HepG2 (cell line): ENCODE measurements around the gene ZMIZ1. TPM values are rescaled to one million over a fixed set of nuclear protein-coding genes. Genes with fewer than 3 reads are reported as not detected.
A peak's percentile ranks its signal among the peaks of the same experiment; 100 is the strongest.

Experiments
- HMGA1 ChIP-seq: sonication (generic); formaldehyde crosslinking; conservative IDR thresholded peaks from 2 replicates; pipeline ENCODE4 v1.4.0; 2020; ENCODE audit warnings: missing genetic modification reagents
- KDM2A ChIP-seq: sonication (generic); formaldehyde crosslinking; IDR thresholded peaks from 2 replicates; pipeline ENCODE4 v1.4.0; 2020; ENCODE audit warnings: low read depth, missing genetic modification reagents, borderline replicate concordance
- NFKBIZ ChIP-seq: IDR thresholded peaks from 2 replicates; pipeline ENCODE4 v1.6.1; 2018; ENCODE audit warnings: missing genetic modification reagents, missing compliant biosample characterization
- NFYC ChIP-seq: IDR thresholded peaks from 2 replicates; pipeline ENCODE4 v1.6.1; 2016; ENCODE audit warnings: missing genetic modification reagents, missing compliant biosample characterization
- PHB2 ChIP-seq: fragments of 450-650 bp; IDR thresholded peaks from 2 replicates; pipeline ENCODE4 v1.6.1; 2018; ENCODE audit not compliant: partially characterized antibody
- POLR2AphosphoS5 ChIP-seq: IDR thresholded peaks from 2 replicates; pipeline ENCODE4 v1.6.1; 2012; ENCODE audit warnings: low read depth, low read length
- RARA ChIP-seq: IDR thresholded peaks from 2 replicates; pipeline ENCODE4 v1.6.1; 2016; ENCODE audit warnings: missing genetic modification reagents, missing compliant biosample characterization
- SIN3A ChIP-seq: IDR thresholded peaks from 2 replicates; pipeline ENCODE4 v1.6.1; 2011; ENCODE audit warnings: low read depth, mild to moderate bottlenecking, control low read depth, low read length, borderline replicate concordance
- SOX5 ChIP-seq: IDR thresholded peaks from 2 replicates; pipeline ENCODE4 v1.6.1; 2016; ENCODE audit warnings: borderline replicate concordance
- SOX6 ChIP-seq, 2 experiments: fragments of 450-650 bp in 1 of 2; sonication (generic) in 1 of 2; formaldehyde crosslinking in 1 of 2; IDR thresholded peaks; 2 replicates each; pipeline versions ENCODE4 v1.4.0 to v1.6.1; 2017 to 2020; ENCODE audit warnings: antibody characterized with exemption in 1 of 2, mild to moderate bottlenecking in 1 of 2, missing genetic modification reagents in 1 of 2
- ZNF10 ChIP-seq: sonication (generic); formaldehyde crosslinking; IDR thresholded peaks from 2 replicates; pipeline ENCODE4 v1.4.0; 2020; ENCODE audit warnings: mild to moderate bottlenecking, low read depth, missing genetic modification reagents, borderline replicate concordance
- ZNF30 ChIP-seq: sonication (generic); formaldehyde crosslinking; IDR thresholded peaks from 2 replicates; pipeline ENCODE4 v1.5.0; 2020; ENCODE audit warnings: mild to moderate bottlenecking, missing genetic modification reagents
- ZNF775 ChIP-seq: sonication (generic); formaldehyde crosslinking; IDR thresholded peaks from 2 replicates; pipeline ENCODE4 v1.4.0; 2020; ENCODE audit warnings: missing genetic modification reagents, mild to moderate bottlenecking, moderate library complexity, borderline replicate concordance
- ZSCAN9 ChIP-seq: IDR thresholded peaks from 2 replicates; pipeline ENCODE4 v1.6.1; 2016; ENCODE audit warnings: borderline replicate concordance
- polyA plus RNA-seq, 8 experiments: library from polyadenylated mRNA; depleted of rRNA in 3 of 8; stranded (reverse) in 7 of 8; unstranded in 1 of 8; fragments of >200 nt; fragmentation: Illumina TruSeq in 4 of 8; extraction: Trizol in 4 of 8; gene quantifications; 2 replicates each; pipeline versions ENCODE4 v1.2.1 to v1.2.3, GENCODE V29; 2011 to 2016; ENCODE audit warnings: low read depth in 4 of 8, missing spikeins in 1 of 8, mixed read lengths in 1 of 8; ENCODE audit not compliant: insufficient read depth in 1 of 8
- total RNA-seq, 5 experiments: library from RNA; depleted of rRNA; stranded (reverse); fragments of >200 nt; fragmentation: Illumina TruSeq; extraction: Trizol; gene quantifications; 2 replicates each; pipeline ENCODE4 v1.2.3, GENCODE V29; 2016; ENCODE audit warnings: low read depth in 1 of 5
- TF ChIP-seq, protein P1 (sequence below): sonication (generic); formaldehyde crosslinking; IDR thresholded peaks from 2 replicates; pipeline ENCODE4 v1.4.0; 2020; ENCODE audit warnings: missing genetic modification reagents
- TF ChIP-seq, protein P2 (sequence below): sonication (generic); formaldehyde crosslinking; conservative IDR thresholded peaks from 2 replicates; pipeline ENCODE4 v1.4.0; 2020; ENCODE audit warnings: mild to moderate bottlenecking, missing genetic modification reagents, moderate library complexity
- TF ChIP-seq, protein P3 (sequence below): sonication (generic); formaldehyde crosslinking; IDR thresholded peaks from 2 replicates; pipeline ENCODE4 v1.5.0; 2020; ENCODE audit warnings: missing genetic modification reagents
- TF ChIP-seq, protein P4 (sequence below): sonication (generic); formaldehyde crosslinking; IDR thresholded peaks from 2 replicates; pipeline ENCODE4 v1.4.0; 2020; ENCODE audit warnings: mild to moderate bottlenecking, missing genetic modification reagents

Gene ZMIZ1
- total and polyA plus RNA-seq, 2 of the 13 experiments (the other 11 are each of a cell fraction or from before 2014, with no cell fraction given), result 5.3 to 10.2 TPM

DNA sequence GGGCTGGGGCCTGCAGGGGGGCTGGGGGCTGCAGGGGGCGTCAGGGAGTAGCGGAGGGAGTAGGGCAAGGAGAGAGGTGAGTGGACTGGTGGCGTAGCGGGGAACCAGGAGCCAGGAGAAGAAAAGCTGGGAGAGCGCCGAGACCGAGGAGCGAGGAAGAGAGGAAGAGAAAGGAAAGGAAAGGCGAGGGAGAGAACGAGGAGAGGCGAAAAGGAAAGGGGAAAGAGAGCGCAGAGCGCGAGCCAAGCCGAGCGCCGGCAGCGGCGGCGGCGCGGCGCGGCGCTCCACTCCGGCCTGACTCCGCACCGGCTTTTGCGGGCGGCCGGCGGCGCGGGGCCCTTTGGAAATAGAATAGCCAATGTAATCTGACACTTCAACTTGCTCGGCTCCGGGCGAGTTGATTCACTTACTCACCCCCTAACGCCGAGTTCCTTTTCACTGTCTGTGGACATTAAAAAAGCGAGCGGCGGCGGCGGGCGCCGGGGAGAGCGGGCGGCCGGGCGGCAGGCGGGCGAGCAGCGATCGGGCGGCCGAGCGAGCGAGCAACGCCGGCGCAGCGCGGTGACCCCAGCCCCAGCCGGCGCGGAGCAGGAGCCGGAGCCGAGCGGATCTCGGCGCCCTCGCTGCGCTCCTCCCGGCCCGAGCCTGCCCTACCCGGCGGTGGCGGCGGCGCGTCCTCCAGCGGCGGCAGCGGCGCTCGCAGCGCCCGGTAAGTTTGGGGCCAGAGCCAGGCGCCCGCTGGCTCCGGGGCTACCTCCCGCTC lies at the start of gene ZMIZ1 (continued):
- TF ChIP-seq ZNF30 (CRISPR knock-in tag), result no peak
- TF ChIP-seq HMGA1 (CRISPR knock-in tag), result no peak
- TF ChIP-seq, protein P1, sequence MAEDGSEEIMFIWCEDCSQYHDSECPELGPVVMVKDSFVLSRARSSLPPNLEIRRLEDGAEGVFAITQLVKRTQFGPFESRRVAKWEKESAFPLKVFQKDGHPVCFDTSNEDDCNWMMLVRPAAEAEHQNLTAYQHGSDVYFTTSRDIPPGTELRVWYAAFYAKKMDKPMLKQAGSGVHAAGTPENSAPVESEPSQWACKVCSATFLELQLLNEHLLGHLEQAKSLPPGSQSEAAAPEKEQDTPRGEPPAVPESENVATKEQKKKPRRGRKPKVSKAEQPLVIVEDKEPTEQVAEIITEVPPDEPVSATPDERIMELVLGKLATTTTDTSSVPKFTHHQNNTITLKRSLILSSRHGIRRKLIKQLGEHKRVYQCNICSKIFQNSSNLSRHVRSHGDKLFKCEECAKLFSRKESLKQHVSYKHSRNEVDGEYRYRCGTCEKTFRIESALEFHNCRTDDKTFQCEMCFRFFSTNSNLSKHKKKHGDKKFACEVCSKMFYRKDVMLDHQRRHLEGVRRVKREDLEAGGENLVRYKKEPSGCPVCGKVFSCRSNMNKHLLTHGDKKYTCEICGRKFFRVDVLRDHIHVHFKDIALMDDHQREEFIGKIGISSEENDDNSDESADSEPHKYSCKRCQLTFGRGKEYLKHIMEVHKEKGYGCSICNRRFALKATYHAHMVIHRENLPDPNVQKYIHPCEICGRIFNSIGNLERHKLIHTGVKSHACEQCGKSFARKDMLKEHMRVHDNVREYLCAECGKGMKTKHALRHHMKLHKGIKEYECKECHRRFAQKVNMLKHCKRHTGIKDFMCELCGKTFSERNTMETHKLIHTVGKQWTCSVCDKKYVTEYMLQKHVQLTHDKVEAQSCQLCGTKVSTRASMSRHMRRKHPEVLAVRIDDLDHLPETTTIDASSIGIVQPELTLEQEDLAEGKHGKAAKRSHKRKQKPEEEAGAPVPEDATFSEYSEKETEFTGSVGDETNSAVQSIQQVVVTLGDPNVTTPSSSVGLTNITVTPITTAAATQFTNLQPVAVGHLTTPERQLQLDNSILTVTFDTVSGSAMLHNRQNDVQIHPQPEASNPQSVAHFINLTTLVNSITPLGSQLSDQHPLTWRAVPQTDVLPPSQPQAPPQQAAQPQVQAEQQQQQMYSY, result peak; percentile 99
- TF ChIP-seq NFKBIZ (CRISPR knock-in tag), result no peak
- no peak for TF ChIP-seq PHB2
- peak; percentile 27; the same call in 1 of the 2 replicates for TF ChIP-seq RARA (CRISPR knock-in tag)
- peak; percentile 77 for TF ChIP-seq KDM2A (CRISPR knock-in tag)
- no peak for TF ChIP-seq ZNF775 (CRISPR knock-in tag)
- TF ChIP-seq, protein P2, sequence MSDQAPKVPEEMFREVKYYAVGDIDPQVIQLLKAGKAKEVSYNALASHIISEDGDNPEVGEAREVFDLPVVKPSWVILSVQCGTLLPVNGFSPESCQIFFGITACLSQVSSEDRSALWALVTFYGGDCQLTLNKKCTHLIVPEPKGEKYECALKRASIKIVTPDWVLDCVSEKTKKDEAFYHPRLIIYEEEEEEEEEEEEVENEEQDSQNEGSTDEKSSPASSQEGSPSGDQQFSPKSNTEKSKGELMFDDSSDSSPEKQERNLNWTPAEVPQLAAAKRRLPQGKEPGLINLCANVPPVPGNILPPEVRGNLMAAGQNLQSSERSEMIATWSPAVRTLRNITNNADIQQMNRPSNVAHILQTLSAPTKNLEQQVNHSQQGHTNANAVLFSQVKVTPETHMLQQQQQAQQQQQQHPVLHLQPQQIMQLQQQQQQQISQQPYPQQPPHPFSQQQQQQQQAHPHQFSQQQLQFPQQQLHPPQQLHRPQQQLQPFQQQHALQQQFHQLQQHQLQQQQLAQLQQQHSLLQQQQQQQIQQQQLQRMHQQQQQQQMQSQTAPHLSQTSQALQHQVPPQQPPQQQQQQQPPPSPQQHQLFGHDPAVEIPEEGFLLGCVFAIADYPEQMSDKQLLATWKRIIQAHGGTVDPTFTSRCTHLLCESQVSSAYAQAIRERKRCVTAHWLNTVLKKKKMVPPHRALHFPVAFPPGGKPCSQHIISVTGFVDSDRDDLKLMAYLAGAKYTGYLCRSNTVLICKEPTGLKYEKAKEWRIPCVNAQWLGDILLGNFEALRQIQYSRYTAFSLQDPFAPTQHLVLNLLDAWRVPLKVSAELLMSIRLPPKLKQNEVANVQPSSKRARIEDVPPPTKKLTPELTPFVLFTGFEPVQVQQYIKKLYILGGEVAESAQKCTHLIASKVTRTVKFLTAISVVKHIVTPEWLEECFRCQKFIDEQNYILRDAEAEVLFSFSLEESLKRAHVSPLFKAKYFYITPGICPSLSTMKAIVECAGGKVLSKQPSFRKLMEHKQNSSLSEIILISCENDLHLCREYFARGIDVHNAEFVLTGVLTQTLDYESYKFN (CRISPR knock-in tag), result 0 out of 2 replicates have a peak, but pooled peaks have one; percentile 15
- TF ChIP-seq POLR2AphosphoS5, result peak; percentile 80
- TF ChIP-seq, protein P3, sequence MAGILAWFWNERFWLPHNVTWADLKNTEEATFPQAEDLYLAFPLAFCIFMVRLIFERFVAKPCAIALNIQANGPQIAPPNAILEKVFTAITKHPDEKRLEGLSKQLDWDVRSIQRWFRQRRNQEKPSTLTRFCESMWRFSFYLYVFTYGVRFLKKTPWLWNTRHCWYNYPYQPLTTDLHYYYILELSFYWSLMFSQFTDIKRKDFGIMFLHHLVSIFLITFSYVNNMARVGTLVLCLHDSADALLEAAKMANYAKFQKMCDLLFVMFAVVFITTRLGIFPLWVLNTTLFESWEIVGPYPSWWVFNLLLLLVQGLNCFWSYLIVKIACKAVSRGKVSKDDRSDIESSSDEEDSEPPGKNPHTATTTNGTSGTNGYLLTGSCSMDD (CRISPR knock-in tag), result no peak
- TF ChIP-seq SIN3A, result peak; percentile 91
- no peak for TF ChIP-seq ZNF10 (CRISPR knock-in tag)
- TF ChIP-seq SOX6 (IDR thresholded peaks at IDR 0.05), result no peak
- peak; percentile 26; the same call in 1 of the 2 replicates for TF ChIP-seq SOX6 (CRISPR knock-in tag; IDR thresholded peaks at IDR 0.05)
- peak; percentile 63; the same call in 1 of the 2 replicates for TF ChIP-seq SOX5 (CRISPR knock-in tag)
- TF ChIP-seq, protein P4, sequence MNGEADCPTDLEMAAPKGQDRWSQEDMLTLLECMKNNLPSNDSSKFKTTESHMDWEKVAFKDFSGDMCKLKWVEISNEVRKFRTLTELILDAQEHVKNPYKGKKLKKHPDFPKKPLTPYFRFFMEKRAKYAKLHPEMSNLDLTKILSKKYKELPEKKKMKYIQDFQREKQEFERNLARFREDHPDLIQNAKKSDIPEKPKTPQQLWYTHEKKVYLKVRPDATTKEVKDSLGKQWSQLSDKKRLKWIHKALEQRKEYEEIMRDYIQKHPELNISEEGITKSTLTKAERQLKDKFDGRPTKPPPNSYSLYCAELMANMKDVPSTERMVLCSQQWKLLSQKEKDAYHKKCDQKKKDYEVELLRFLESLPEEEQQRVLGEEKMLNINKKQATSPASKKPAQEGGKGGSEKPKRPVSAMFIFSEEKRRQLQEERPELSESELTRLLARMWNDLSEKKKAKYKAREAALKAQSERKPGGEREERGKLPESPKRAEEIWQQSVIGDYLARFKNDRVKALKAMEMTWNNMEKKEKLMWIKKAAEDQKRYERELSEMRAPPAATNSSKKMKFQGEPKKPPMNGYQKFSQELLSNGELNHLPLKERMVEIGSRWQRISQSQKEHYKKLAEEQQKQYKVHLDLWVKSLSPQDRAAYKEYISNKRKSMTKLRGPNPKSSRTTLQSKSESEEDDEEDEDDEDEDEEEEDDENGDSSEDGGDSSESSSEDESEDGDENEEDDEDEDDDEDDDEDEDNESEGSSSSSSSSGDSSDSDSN (CRISPR knock-in tag), result peak; percentile 59; the same call in 1 of the 2 replicates
- TF ChIP-seq NFYC (CRISPR knock-in tag), result no peak
- TF ChIP-seq ZSCAN9 (CRISPR knock-in tag), result 0 out of 2 replicates have a peak, but pooled peaks have one; percentile 42
